ENCODE results near the gene KRT34. TPM values are rescaled to one million over a fixed set of nuclear protein-coding genes. Genes with fewer than 3 reads are reported as not detected.

KRT34 gene
- polyA plus RNA-seq, 3 donors = not detected

GRCh38 chr17:41421617-41422016, 39.5 kb upstream of the KRT34 start:
- no peak for TF ChIP-seq CTCF (IDR thresholded peaks at IDR 0.05)
- H3K9ac ChIP-seq (ENCODE audit: insufficient read depth, low read length, poor library complexity, severe bottlenecking) = no peak overlapping the region
- no peak overlapping the region for H3K27ac Mint-ChIP-seq

GRCh38 chr17:41421116-41421515, 39.0 kb upstream of the KRT34 start:
- no peak for TF ChIP-seq CTCF (IDR thresholded peaks at IDR 0.05)
- no peak overlapping the region for H3K4me3 ChIP-seq (replicated peaks in 1 of 3; ENCODE audit: low read depth in 2 of 3, low read length in 3 of 3)
- Mint-ChIP-seq H3K4me3 (no peak overlapping the region), H3K36me3 (no peaks in the 10 kb centered on the region), H3K27ac (no peak overlapping the region), H3K4me1 (peaks cover 7% of the 10 kb centered on the region), H3K9me3 (no peaks in the 10 kb centered on the region), H3K27me3 (ENCODE audit: low read depth in 3 of 3) (peaks cover 4 to 9% (median 7%) of the 10 kb centered on the region in 3 donors)
- no peak overlapping the region for H3K4me2 ChIP-seq (replicated peaks; ENCODE audit: extremely low read depth, low read length, poor library complexity, severe bottlenecking)
- H3K27ac ChIP-seq (ENCODE audit: low read depth in 1 of 2, low read length in 2 of 2) = no peak overlapping the region
- H3K79me2 ChIP-seq (ENCODE audit: insufficient read depth, low read length) = no peaks in the 10 kb centered on the region
- no peaks in the 10 kb centered on the region for H3K36me3 ChIP-seq (replicated peaks in 1 of 2; ENCODE audit: control insufficient read depth in 1 of 2, insufficient read depth in 2 of 2, low read length in 2 of 2)
- no peaks in the 10 kb centered on the region for H3K27me3 ChIP-seq (ENCODE audit: control insufficient read depth in 2 of 2, insufficient read depth in 2 of 2, low read length in 2 of 2)
- WGBS (ENCODE audit: insufficient coverage) = 84% methylated on average over 9 of the region's 9 CpGs
- peaks cover 4 to 5% of the 10 kb centered on the region in 2 donors for H3K4me1 ChIP-seq (ENCODE audit: control insufficient read depth in 1 of 2, insufficient read depth in 2 of 2, low read length in 2 of 2)
- H3K9ac ChIP-seq (ENCODE audit: insufficient read depth, low read length, poor library complexity, severe bottlenecking) = no peak overlapping the region
- intact Hi-C loops (cut with micrococcal nuclease) = no loop called here
- H2AFZ ChIP-seq (ENCODE audit: insufficient read depth, low read depth, low read length, poor library complexity, severe bottlenecking) = no peak overlapping the region
- no peak for DNase-seq
- H4K20me1 ChIP-seq (ENCODE audit: insufficient read depth, low read length) = no peaks in the 10 kb centered on the region
- no peaks in the 10 kb centered on the region for H3K9me3 ChIP-seq (replicated peaks in 1 of 2; ENCODE audit: control insufficient read depth in 1 of 2, insufficient read depth in 1 of 2, low read length in 2 of 2)

More at GRCh38 chr17:41421617-41422016, 39.5 kb upstream of the KRT34 start:
- no peaks in the 10 kb centered on the region for H3K9me3 Mint-ChIP-seq
- H4K20me1 ChIP-seq (ENCODE audit: insufficient read depth, low read length) = no peaks in the 10 kb centered on the region
- no peaks in the 10 kb centered on the region for H3K36me3 ChIP-seq (replicated peaks in 1 of 2; ENCODE audit: control insufficient read depth in 1 of 2, insufficient read depth in 2 of 2, low read length in 2 of 2)
- DNase-seq = no peak
- H3K4me3 ChIP-seq (replicated peaks in 1 of 3; ENCODE audit: low read depth in 2 of 3, low read length in 3 of 3) = no peak overlapping the region
- intact Hi-C loops (cut with micrococcal nuclease) = no loop called here
- no peak overlapping the region for H2AFZ ChIP-seq (ENCODE audit: insufficient read depth, low read depth, low read length, poor library complexity, severe bottlenecking)
- peaks cover 7% of the 10 kb centered on the region for H3K4me1 Mint-ChIP-seq
- H3K79me2 ChIP-seq (ENCODE audit: insufficient read depth, low read length) = no peaks in the 10 kb centered on the region
- no peak overlapping the region for H3K4me3 Mint-ChIP-seq
- WGBS (ENCODE audit: insufficient coverage) = 75% methylated on average over 2 of the region's 4 CpGs
- H3K4me1 ChIP-seq (ENCODE audit: control insufficient read depth in 1 of 2, insufficient read depth in 2 of 2, low read length in 2 of 2) = peaks cover 4 to 5% of the 10 kb centered on the region in 2 donors
- no peaks in the 10 kb centered on the region for H3K27me3 ChIP-seq (ENCODE audit: control insufficient read depth in 2 of 2, insufficient read depth in 2 of 2, low read length in 2 of 2)
- H3K36me3 Mint-ChIP-seq = no peaks in the 10 kb centered on the region
- H3K27me3 Mint-ChIP-seq (ENCODE audit: low read depth in 3 of 3) = peaks cover 4 to 9% (median 6%) of the 10 kb centered on the region in 3 donors
- H3K9me3 ChIP-seq (replicated peaks in 1 of 2; ENCODE audit: control insufficient read depth in 1 of 2, insufficient read depth in 1 of 2, low read length in 2 of 2) = no peaks in the 10 kb centered on the region
- no peak overlapping the region for H3K27ac ChIP-seq (ENCODE audit: low read depth in 1 of 2, low read length in 2 of 2)
- H3K4me2 ChIP-seq (replicated peaks; ENCODE audit: extremely low read depth, low read length, poor library complexity, severe bottlenecking) = no peak overlapping the region

Data from CD14-positive monocyte (primary cell).